Thoracic aorta endothelial cell (primary cell): ENCODE results near the gene BEND7. TPM values are rescaled to one million over a fixed set of nuclear protein-coding genes. Genes with fewer than 3 reads are reported as not detected.

ENCODE experiments used
- small RNA-seq: library from RNA; depleted of rRNA; stranded (forward); fragments of <200 nt; gene quantifications from one replicate; pipeline ENCODE3, GENCODE V24; 2012
- total RNA-seq: library from RNA; depleted of rRNA; stranded (reverse); fragments of >200 nt; gene quantifications from 2 replicates; pipeline ENCODE4 v1.2.3, GENCODE V29; 2012

BEND7 gene, protein sequence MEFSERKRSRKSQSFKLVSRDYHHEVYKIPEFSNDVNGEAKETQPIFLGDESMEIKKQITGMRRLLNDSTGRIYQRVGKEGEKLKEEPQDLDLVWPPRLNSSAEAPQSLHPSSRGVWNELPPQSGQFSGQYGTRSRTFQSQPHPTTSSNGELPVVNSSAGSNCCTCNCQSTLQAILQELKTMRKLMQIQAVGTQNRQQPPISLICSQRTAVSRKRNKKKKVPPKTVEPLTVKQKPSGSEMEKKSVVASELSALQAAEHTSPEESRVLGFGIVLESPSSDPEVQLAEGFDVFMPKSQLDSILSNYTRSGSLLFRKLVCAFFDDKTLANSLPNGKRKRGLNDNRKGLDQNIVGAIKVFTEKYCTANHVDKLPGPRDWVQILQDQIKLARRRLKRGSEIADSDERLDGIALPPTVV
- 12.9 and 24.3 TPM in 2 replicates for total RNA-seq

DNA sequence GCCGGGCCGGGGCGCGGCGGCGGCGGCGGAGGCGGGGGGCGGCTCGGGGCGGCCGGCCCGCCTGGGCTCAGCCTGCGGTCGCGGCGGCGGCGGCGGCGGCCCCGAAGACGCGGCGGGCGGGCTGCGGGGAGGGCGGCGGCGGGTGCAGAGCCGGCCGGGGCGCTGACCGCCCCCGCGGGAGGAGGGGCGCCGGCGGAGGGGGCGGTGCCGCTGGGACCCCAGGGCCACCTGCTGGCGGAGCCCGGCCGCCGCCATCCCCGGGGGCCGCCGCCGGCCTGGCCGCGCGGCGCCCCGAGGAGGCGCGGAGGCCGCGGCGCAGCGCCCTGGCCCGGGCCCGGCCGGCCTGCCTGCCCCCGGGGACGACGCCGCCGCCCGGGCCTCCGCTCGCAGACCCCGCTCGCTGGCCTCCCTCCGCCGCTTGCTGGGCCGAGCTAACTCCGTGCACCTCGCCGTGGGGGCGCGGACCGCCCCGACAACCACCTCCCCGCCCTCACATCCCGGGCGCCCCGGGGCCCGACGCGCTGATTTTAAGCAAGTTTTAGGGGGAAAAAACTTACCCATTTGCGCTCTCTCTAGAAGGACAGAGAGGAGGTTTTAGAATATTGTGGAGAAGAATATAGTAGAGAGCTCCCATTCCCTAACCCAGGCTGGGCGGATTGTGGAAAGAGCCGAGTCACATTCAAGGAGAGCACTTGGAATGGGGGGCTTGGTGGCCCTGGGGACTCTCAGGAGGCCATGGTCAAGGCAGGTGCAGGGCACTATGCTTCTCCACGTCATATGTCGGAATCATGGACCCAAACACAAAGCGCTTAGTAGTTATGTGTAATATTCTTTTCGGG, at the start of gene BEND7:
Gene BEND7 (minus strand): TSS at position 140 of the 839 bp plus-strand sequence. CDS start 481 bp downstream, outside the sequence.

Small RNA genes within 50 kb of the gene (small RNA-seq; reads per million reads assigned to genes)
- gene RF00019, result not detected

Other genes starting within 250 kb of the BEND7 start
- gene PHYH, start 228.9 kb downstream of the BEND7 start, total RNA-seq, result 9.0 and 10.0 TPM in 2 replicates
- gene SEPHS1, start 180.7 kb downstream of the BEND7 start, total RNA-seq, result 39.8 and 50.3 TPM in 2 replicates
- gene PRPF18, start 58.0 kb upstream of the BEND7 start, total RNA-seq, result 39.0 and 51.5 TPM in 2 replicates